Upper lobe of left lung (tissue), 6 donors: ENCODE data around the gene KIF5A. TPM values are rescaled to one million over a fixed set of nuclear protein-coding genes. Genes with fewer than 3 reads are reported as not detected.

Source experiments
- ATAC-seq, 2 donors: fragments of 200-7000 bp; cut with Tn5 transposase; one replicate each; pipeline ENCODE4 v1.9.1; 2022; ENCODE audit warnings: mild to moderate bottlenecking in 2 of 2, moderate library complexity in 2 of 2; ENCODE audit not compliant: low FRiP score in 2 of 2
- DNase-seq, 2 donors: peaks; one replicate each; pipeline ENCODE4 v3.0.0-alpha.2; 2019 to 2020
- H3K27ac ChIP-seq, 4 donors: fragments of 200-600 bp; sonication (generic); one replicate each; pipeline ENCODE4 v1.5.1; 2016 to 2019
- H3K27me3 ChIP-seq, 4 donors: fragments of 200-600 bp; sonication (generic); one replicate each; pipeline ENCODE4 v1.5.1; 2017 to 2019
- H3K36me3 ChIP-seq, 4 donors: fragments of 200-600 bp; sonication (generic); one replicate each; pipeline ENCODE4 v1.5.1; 2016 to 2019
- H3K4me1 ChIP-seq, 4 donors: fragments of 200-600 bp; sonication (generic); one replicate each; pipeline ENCODE4 v1.5.1; 2018 to 2019
- H3K4me3 ChIP-seq, 4 donors: fragments of 200-600 bp; sonication (generic); one replicate each; pipeline ENCODE4 v1.5.1; 2017 to 2019; ENCODE audit warnings: mild to moderate bottlenecking in 2 of 4, moderate library complexity in 1 of 4
- H3K9me3 ChIP-seq, 4 donors: fragments of 200-600 bp; sonication (generic); one replicate each; pipeline ENCODE4 v1.5.1; 2018 to 2019
- EP300 ChIP-seq, 4 donors: sonication (generic); formaldehyde crosslinking; IDR thresholded peaks; one replicate each; pipeline ENCODE4 v1.5.1; 2017; ENCODE audit warnings: antibody characterized with exemption in 4 of 4, control low read depth in 2 of 4
- POLR2A ChIP-seq, 4 donors: fragments of 450-650 bp; IDR thresholded peaks; one replicate each; pipeline ENCODE4 v1.5.1; 2016 to 2017; ENCODE audit warnings: antibody characterized with exemption in 4 of 4, mild to moderate bottlenecking in 2 of 4
- POLR2AphosphoS5 ChIP-seq, 2 donors: sonication (generic); formaldehyde crosslinking; IDR thresholded peaks; one replicate each; pipeline ENCODE4 v1.5.1; 2017; ENCODE audit warnings: antibody characterized with exemption in 2 of 2
- WGBS, 2 donors: methylation state at CpG; one replicate each; pipeline ENCODE4 v1.1.5; 2017 to 2018; 5-methylcytosine and 5-hydroxymethylcytosine counted together
- small RNA-seq, 4 donors: library from RNA; depleted of rRNA; stranded (forward); fragments of <200 nt; gene quantifications; one replicate each; pipeline ENCODE3, GENCODE V24; 2016
- total RNA-seq, 6 donors: library from RNA; depleted of rRNA in 4 of 6; stranded (reverse); fragments of >200 nt in 4 of 6; gene quantifications; one replicate each; pipeline versions ENCODE4 v1.1.0 to v1.2.1, GENCODE V29; 2016 to 2021
- TF ChIP-seq, protein P1 (sequence below), 6 experiments: fragments of 450-650 bp in 4 of 6; fragments of 200-600 bp in 2 of 6; sonication (generic) in 2 of 6; IDR thresholded peaks; one replicate each; pipeline ENCODE4 v1.5.1; 2016 to 2019; ENCODE audit warnings: antibody characterized with exemption in 6 of 6
- donor health status: DM: no; HTN: no; CAD: no; lungs with moderate emphysema.
- donor health status: DM: no; HTN: yes; CAD: no; lungs with severe emphysema.

Gene KIF5A
- total RNA-seq, 6 donors from 2014 or later: 0.06 to 0.39 (median 0.20) TPM; not detected in 1

DNA sequence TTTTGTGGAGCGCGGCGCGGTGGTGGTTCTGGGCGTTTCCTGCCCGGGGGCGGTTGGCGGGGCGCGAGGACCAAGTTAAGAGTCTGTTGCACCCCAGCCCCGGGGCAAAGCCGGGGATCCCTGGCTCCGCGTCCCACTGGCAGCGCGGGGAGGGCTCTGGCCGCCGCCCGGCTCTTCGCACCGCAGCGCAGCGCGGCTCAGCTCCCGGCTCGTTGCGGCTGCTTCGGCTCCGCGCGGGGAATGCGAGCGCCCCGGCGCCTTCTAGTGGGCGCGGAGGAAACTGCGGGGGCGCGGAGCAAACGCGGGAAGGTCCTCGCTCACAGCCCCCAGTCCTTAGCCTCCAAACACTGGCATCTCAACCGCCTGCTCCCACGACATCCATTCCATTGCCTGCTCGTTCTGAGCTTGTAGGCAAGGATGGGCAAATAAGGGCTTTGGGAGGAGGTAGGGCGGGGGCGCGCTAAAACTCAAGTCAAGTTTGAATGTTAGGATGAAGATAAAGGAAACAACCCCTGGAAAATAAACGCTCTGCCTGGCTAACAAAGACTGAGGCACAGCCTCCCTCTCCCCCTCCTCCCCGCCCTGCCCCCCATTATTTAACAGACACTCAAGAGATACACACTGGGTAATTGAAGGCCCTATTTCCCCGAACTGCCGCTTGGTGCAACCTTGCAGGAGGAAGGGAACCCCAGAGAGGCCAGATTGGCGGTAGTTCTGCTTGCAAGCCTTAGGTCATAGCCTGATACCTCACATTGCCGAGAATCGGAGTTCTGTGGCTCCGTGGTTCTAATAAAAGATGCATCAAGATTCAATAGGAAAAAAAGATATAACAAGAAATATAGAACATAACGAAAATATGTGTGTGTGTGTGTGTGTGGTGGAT lies 83.4 kb downstream of the KIF5A start, which contains the start of gene B4GALNT1:
TSS of gene B4GALNT1 (minus strand) at position 244 of the 883 bp plus-strand sequence. CDS start 1,069 bp downstream, outside the sequence.
- no peak for TF ChIP-seq EP300 (IDR thresholded peaks at IDR 0.05)
- TF ChIP-seq, protein P1, sequence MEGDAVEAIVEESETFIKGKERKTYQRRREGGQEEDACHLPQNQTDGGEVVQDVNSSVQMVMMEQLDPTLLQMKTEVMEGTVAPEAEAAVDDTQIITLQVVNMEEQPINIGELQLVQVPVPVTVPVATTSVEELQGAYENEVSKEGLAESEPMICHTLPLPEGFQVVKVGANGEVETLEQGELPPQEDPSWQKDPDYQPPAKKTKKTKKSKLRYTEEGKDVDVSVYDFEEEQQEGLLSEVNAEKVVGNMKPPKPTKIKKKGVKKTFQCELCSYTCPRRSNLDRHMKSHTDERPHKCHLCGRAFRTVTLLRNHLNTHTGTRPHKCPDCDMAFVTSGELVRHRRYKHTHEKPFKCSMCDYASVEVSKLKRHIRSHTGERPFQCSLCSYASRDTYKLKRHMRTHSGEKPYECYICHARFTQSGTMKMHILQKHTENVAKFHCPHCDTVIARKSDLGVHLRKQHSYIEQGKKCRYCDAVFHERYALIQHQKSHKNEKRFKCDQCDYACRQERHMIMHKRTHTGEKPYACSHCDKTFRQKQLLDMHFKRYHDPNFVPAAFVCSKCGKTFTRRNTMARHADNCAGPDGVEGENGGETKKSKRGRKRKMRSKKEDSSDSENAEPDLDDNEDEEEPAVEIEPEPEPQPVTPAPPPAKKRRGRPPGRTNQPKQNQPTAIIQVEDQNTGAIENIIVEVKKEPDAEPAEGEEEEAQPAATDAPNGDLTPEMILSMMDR (IDR thresholded peaks at IDR 0.05): peak; percentile 86 to 94 (median 91)
- TF ChIP-seq POLR2A (IDR thresholded peaks at IDR 0.05): no peak
- TF ChIP-seq POLR2AphosphoS5 (IDR thresholded peaks at IDR 0.05): no peak
- Histone ChIP-seq H3K27me3 (peaks cover 0 to 34% (median 17%) of the 10 kb centered on the region in 4 donors), H3K4me3 (peak within 1 kb of the TSS; percentile 39 to 56 (median 48)), H3K27ac (no peak within 1 kb of the TSS), H3K9me3 (no peaks in the 10 kb centered on the region), H3K36me3 (no peaks in the 10 kb centered on the region), H3K4me1 (peaks cover 18 to 22% (median 20%) of the 10 kb centered on the region in 4 donors)
- 5 to 9% methylated on average over 15 to 26 of the region's 58 CpGs for WGBS, 2 donors
- peak; percentile 60 to 94 for DNase-seq
- ATAC-seq: peak; percentile 85 to 97

Small RNA genes within 50 kb of the gene (small RNA-seq; reads per million reads assigned to genes)
- gene MIR616: 0 to 0.07 (median 0) reads per million in 4 donors

Other genes starting within 250 kb of the KIF5A start
- 10 to 100 TPM; 39.2 to 94.3 (median 59.2) TPM for gene R3HDM2, start 119.0 kb upstream of the KIF5A start, total RNA-seq
- gene INHBC, start 115.3 kb upstream of the KIF5A start, total RNA-seq: not detected
- gene INHBE, start 94.7 kb upstream of the KIF5A start, total RNA-seq: under 1 TPM in 1 of 6 donors, not detected in 5; 0.11 TPM
- gene GLI1, start 90.3 kb upstream of the KIF5A start, total RNA-seq: 1 to 10 TPM in 2 of 6 donors, under 1 TPM in 2, not detected in 2; 0.69 to 3.0 (median 1.5) TPM
- 100 to 1,000 TPM in 1 of 6 donors, 10 to 100 TPM in 5; 29.2 to 131 (median 43.7) TPM for gene ARHGAP9, start 70.2 kb upstream of the KIF5A start, total RNA-seq
- 100 to 1,000 TPM in 3 of 6 donors, 10 to 100 TPM in 3; 73.9 to 189 (median 101) TPM for gene MARS1, start 62.0 kb upstream of the KIF5A start, total RNA-seq
- gene DDIT3, start 29.5 kb upstream of the KIF5A start, total RNA-seq: 10 to 100 TPM; 26.1 to 45.1 (median 33.1) TPM
- gene MBD6, start 27.2 kb upstream of the KIF5A start, total RNA-seq: 100 to 1,000 TPM in 3 of 6 donors, 10 to 100 TPM in 3; 25.1 to 184 (median 94.7) TPM
- 100 to 1,000 TPM in 4 of 6 donors, 10 to 100 TPM in 2; 83.1 to 145 (median 110) TPM for gene DCTN2, start 2.9 kb upstream of the KIF5A start, total RNA-seq
- gene PIP4K2C, start 41.1 kb downstream of the KIF5A start, total RNA-seq: 10 to 100 TPM; 13.4 to 56.7 (median 30.7) TPM
- gene DTX3, start 54.8 kb downstream of the KIF5A start, total RNA-seq: 10 to 100 TPM; 12.8 to 44.0 (median 21.1) TPM
- gene ARHGEF25, start 61.4 kb downstream of the KIF5A start, total RNA-seq: 10 to 100 TPM in 2 of 6 donors, 1 to 10 TPM in 4; 6.6 to 78.6 (median 8.2) TPM
- gene B4GALNT1, start 83.2 kb downstream of the KIF5A start, total RNA-seq: 1 to 10 TPM in 1 of 6 donors, under 1 TPM in 5; under 0.01 to 2.6 (median 0.80) TPM
- 100 to 1,000 TPM; 171 to 305 (median 278) TPM for gene OS9, start 144.1 kb downstream of the KIF5A start, total RNA-seq
- gene AGAP2, start 188.7 kb downstream of the KIF5A start, total RNA-seq: 1 to 10 TPM; 2.0 to 7.3 (median 5.8) TPM
- gene TSPAN31, start 195.0 kb downstream of the KIF5A start, total RNA-seq: 10 to 100 TPM; 16.8 to 54.6 (median 37.3) TPM
- gene CDK4, start 202.3 kb downstream of the KIF5A start, total RNA-seq: 100 to 1,000 TPM in 2 of 6 donors, 10 to 100 TPM in 4; 38.5 to 109 (median 62.5) TPM
- 10 to 100 TPM; 15.4 to 36.7 (median 21.3) TPM for gene MARCHF9, start 205.1 kb downstream of the KIF5A start, total RNA-seq
- 1 to 10 TPM in 4 of 6 donors, under 1 TPM in 1, not detected in 1; 0.98 to 5.2 (median 2.5) TPM for gene CYP27B1, start 217.0 kb downstream of the KIF5A start, total RNA-seq
- gene METTL1, start 222.1 kb downstream of the KIF5A start, total RNA-seq: 10 to 100 TPM in 4 of 6 donors, 1 to 10 TPM in 2; 1.3 to 30.2 (median 16.9) TPM
- gene EEF1AKMT3, start 222.6 kb downstream of the KIF5A start, total RNA-seq: 10 to 100 TPM in 2 of 6 donors, 1 to 10 TPM in 4; 4.2 to 18.3 (median 6.4) TPM
- 10 to 100 TPM in 4 of 6 donors, 1 to 10 TPM in 2; 5.0 to 34.0 (median 22.8) TPM for gene TSFM, start 232.7 kb downstream of the KIF5A start, total RNA-seq